T-helper 17 cell (primary cell): Measurements from ENCODE around the gene ZNF672. TPM values are rescaled to one million over a fixed set of nuclear protein-coding genes. Genes with fewer than 3 reads are reported as not detected.
"Not testable (repeated sequence)": the region's sequence is repeated elsewhere in the genome, so short reads cannot be mapped to it uniquely, and the experiment has no call there.

Source experiments
- ATAC-seq: fragments of 150-1000 bp; cut with Tn5 transposase; 2 replicates; pipeline ENCODE4 v1.10.0; 2021; ENCODE audit warnings: mild to moderate bottlenecking, moderate library complexity
- DNase-seq, 3 donors: peaks; one replicate each; pipeline versions ENCODE4 v3.0.0 to v3.0.0-alpha.2; 2020 to 2021
- H3K9me3 ChIP-seq: one replicate; pipeline ENCODE4 v1.7.0; 2013; ENCODE audit warnings: low read length, mild to moderate bottlenecking; ENCODE audit not compliant: control insufficient read depth, poor library complexity, severe bottlenecking
- H3K27ac Mint-ChIP-seq: one replicate; pipeline ENCODE4 v1.8.0; 2022; ENCODE audit warnings: mild to moderate bottlenecking, moderate library complexity, mixed read lengths
- H3K27me3 Mint-ChIP-seq: one replicate; pipeline ENCODE4 v1.8.0; 2022; ENCODE audit warnings: mixed read lengths
- H3K36me3 Mint-ChIP-seq: one replicate; pipeline ENCODE4 v1.8.0; 2022; ENCODE audit warnings: low read depth, mixed read lengths
- H3K4me1 Mint-ChIP-seq: one replicate; pipeline ENCODE4 v1.8.0; 2022; ENCODE audit warnings: mild to moderate bottlenecking, mixed read lengths
- H3K4me3 Mint-ChIP-seq: one replicate; pipeline ENCODE4 v1.8.0; 2022; ENCODE audit warnings: mild to moderate bottlenecking, moderate library complexity, mixed read lengths
- total RNA-seq, 4 donors: library from RNA in 2 of 4; stranded (reverse) in 2 of 4; gene quantifications; one replicate each; pipeline ENCODE4 v1.2.3 and lab custom pipeline; 2022 to 2026

The ZNF672 gene
- total RNA-seq, 2 donors from 2014 or later: 23.1 to 28.8 TPM

DNA sequence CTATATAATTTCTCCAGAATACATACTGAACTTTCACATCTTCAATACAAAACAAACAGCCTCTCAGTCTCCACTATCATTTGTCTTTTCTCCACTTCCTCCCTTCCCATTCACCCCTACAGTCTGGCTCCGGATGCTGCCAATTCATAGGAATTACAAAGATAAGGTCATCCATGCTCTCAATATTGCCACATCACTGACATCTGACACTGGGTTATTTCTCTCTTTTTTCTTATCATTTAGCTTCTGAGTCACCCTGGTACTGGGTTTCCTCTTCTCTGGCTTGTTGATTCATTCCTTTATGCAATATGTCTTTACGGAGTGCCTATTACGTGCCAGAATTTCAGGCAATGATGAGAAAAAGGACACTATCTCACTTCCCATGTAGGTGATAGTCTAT, 9.2 kb upstream of the ZNF672 start:
- H3K4me3 Mint-ChIP-seq: no peak overlapping the region
- H3K4me1 Mint-ChIP-seq: peaks cover 34% of the 10 kb centered on the region
- H3K27me3 Mint-ChIP-seq: peaks cover 6% of the 10 kb centered on the region
- no peaks in the 10 kb centered on the region for H3K9me3 ChIP-seq
- ATAC-seq (no peak), DNase-seq (no peak)
- peak overlapping the region; percentile 98 for H3K27ac Mint-ChIP-seq
- H3K36me3 Mint-ChIP-seq: peaks cover 4% of the 10 kb centered on the region

- H3K4me1 Mint-ChIP-seq: peaks cover 16% of the 10 kb centered on the region
- not testable (repeated sequence) for H3K27me3 Mint-ChIP-seq, ATAC-seq, H3K9me3 ChIP-seq, H3K4me3 Mint-ChIP-seq, H3K27ac Mint-ChIP-seq, DNase-seq, H3K36me3 Mint-ChIP-seq
Observed at GRCh38 chr1:248830718-248831017, 7.4 kb upstream of the ZNF672 start.

DNA sequence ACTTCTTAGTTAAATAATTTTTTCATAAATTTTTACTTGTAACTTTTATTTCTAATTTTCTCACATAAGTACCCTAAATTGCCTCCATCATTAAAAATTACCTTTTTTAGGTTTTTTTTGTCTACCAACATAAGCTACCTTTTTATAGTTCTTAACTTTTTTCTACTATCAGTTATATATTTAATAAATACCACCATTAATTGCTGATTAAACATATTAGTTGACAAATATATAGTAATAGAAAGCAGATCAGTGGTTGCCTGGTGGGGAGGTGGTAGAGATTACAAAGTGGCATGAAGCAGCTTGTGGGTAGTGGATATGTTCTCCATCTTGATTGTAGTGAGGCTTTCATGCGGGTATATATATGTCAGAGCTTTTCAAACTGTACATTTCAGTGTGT, 6.2 kb upstream of the ZNF672 start:
- no peak overlapping the region for H3K27ac Mint-ChIP-seq
- H3K27me3 Mint-ChIP-seq: peaks cover 6% of the 10 kb centered on the region

GRCh38 chr1:248834343-248834940, 3.6 kb upstream of the ZNF672 start:
- no peaks in the 10 kb centered on the region for H3K36me3 Mint-ChIP-seq
- no peaks in the 10 kb centered on the region for H3K9me3 ChIP-seq
- H3K4me1 Mint-ChIP-seq: peaks cover 6% of the 10 kb centered on the region
- DNase-seq (no peak), ATAC-seq (no peak)
- H3K27me3 Mint-ChIP-seq: peaks cover 6% of the 10 kb centered on the region
- no peak overlapping the region for H3K27ac Mint-ChIP-seq
- no peak overlapping the region for H3K4me3 Mint-ChIP-seq

More for the DNA sequence above, 6.2 kb upstream of the ZNF672 start:
- DNase-seq: no peak
- H3K9me3 ChIP-seq: no peaks in the 10 kb centered on the region
- H3K4me3 Mint-ChIP-seq: no peak overlapping the region
- no peak for ATAC-seq
- no peaks in the 10 kb centered on the region for H3K36me3 Mint-ChIP-seq
- peaks cover 8% of the 10 kb centered on the region for H3K4me1 Mint-ChIP-seq

DNA sequence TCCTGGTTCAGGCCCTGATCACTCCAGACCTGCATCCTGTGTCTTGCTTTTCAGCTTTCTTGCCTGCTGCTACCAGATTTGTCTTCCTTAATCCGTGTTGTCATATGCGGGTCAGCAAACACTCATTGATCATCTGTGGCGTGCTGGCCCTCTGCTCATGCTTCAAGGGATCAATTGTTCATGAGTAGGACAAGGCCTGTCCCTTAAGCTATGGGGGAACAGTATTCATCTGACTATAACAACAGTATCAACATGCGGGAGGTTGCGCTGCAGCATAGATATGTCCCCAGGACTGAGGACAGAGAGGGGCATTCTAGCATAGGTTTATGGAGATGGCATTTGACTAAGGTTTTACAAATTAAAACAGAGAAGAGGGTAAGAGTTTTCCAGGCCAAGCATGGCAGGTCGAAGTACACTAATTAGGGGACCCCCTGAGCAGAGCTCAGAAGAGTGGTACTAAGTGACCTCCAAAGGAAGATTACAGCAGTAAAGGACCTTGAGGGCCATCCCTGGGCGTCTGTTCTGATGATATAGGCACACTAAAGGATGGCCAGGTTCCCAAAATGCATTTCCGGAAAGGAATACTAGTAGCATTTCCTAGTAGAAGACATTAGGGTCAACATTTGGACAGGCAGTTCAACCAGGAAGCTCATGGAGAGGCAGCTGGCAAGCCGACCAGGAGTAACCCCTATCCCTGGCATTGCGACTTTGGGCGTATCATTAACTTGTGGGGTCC, 811 bp upstream of the ZNF672 start:
- Mint-ChIP-seq H3K27ac (no peak overlapping the region), H3K4me3 (no peak overlapping the region), H3K27me3 (peaks cover 6% of the 10 kb centered on the region), H3K36me3 (no peaks in the 10 kb centered on the region), H3K4me1 (peaks cover 15% of the 10 kb centered on the region)
- no peaks in the 10 kb centered on the region for H3K9me3 ChIP-seq
- no peak for DNase-seq
- no peak for ATAC-seq

DNA sequence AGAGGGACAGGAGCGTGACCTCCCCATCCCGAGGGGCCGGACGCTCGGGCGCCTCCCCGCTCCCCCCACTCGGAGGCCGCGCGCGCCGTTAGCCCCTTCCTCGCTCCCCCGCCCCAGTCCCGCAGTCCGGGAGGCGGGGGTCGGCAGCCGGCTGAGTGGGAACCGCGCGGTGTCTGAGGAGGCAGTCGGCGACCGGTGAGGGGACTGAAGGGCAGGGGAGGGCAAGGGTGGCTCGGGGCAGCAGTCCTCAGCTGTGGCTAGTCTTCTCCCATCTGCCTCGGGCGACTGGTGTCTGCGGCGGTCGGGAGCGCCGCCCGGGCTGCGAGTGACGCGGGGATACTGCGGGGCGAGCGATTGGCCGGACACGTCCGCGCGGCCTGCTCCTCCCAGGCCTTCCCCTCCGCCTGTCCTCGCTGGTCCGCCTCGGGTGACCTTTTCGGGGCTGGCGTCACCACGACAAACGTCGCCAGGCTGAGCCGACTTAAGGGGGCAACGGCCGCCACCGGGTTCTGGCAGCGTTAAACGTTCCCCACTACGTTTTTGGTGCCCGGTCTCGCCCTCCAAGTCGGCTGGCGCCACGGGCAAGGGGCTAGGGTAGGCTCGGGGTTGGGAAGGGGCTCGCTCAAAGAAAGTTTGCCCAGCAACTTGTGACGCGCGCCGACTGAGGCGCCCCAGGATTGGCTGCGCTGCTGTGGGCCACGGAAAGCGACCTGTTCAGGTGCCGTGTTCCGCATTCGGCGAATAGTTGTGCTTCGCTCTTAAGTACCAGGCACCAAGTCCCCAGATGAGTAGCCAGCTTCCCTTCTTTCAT, 538 bp downstream of the ZNF672 start:
- Mint-ChIP-seq H3K4me1 (peaks cover 19% of the 10 kb centered on the region), H3K4me3 (no peak overlapping the region), H3K27me3 (peaks cover 3% of the 10 kb centered on the region), H3K27ac (peak overlapping the region; percentile 89), H3K36me3 (no peaks in the 10 kb centered on the region)
- ATAC-seq (peak; percentile 72), DNase-seq (peak; percentile 76 to 81 (median 81))
- no peaks in the 10 kb centered on the region for H3K9me3 ChIP-seq

DNA sequence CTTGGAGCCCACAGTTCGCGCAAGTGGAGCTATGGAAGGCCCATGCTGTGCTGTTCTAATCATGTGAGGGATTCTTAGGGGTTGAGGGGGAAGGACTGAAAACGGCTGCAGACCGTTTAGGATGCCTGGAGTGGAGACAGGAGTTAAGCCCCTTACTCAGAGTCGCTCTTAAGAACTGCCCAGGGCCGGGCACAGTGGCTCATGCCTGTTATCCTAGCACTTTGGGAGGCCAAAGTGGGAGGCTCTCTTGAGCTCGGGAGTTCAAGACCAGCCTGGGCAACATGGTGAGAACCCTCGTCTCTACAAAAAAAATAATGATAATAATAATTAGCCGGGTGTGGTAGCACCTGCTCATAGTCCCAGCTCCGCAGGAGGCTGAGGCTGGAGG, 1.1 kb downstream of the ZNF672 start:
- Mint-ChIP-seq H3K27ac (peak overlapping the region; percentile 89), H3K27me3 (no peaks in the 10 kb centered on the region), H3K4me3 (no peak overlapping the region), H3K4me1 (peaks cover 19% of the 10 kb centered on the region), H3K36me3 (no peaks in the 10 kb centered on the region)
- no peak for ATAC-seq
- no peaks in the 10 kb centered on the region for H3K9me3 ChIP-seq
- no peak for DNase-seq

DNA sequence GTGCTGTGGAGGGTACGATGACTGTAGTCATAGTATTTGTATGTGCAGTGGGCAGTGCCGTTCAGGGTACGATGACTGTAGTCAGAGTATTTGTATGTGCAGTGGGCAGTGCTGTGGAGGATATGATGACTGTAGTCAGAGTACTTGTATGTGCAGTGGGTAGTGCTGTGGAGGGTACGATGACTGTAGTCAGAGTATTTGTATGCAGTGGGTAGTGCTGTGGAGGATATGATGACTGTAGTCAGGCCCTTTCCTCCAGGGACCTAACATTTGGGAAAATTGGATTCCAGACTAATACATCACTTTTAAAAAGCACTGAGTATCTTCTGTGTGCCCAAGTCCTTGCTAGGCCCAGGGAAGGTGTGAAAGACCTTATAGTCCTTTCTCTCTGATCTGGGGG, 2.9 kb downstream of the ZNF672 start:
- Mint-ChIP-seq H3K27me3 (no peaks in the 10 kb centered on the region), H3K4me1 (peaks cover 19% of the 10 kb centered on the region), H3K27ac (no peak overlapping the region), H3K36me3 (peaks cover 2% of the 10 kb centered on the region), H3K4me3 (no peak overlapping the region)
- DNase-seq (no peak), ATAC-seq (no peak)
- no peaks in the 10 kb centered on the region for H3K9me3 ChIP-seq

- no peak for ATAC-seq
- H3K9me3 ChIP-seq: no peaks in the 10 kb centered on the region
- H3K4me3 Mint-ChIP-seq: no peak overlapping the region
- H3K36me3 Mint-ChIP-seq: peaks cover 2% of the 10 kb centered on the region
- DNase-seq: peak in 1 of 3 donors; percentile 39
- H3K27me3 Mint-ChIP-seq: no peaks in the 10 kb centered on the region
- H3K27ac Mint-ChIP-seq: peak overlapping the region; percentile 60
- peaks cover 19% of the 10 kb centered on the region for H3K4me1 Mint-ChIP-seq
Observed at GRCh38 chr1:248841702-248842395, 3.8 kb downstream of the ZNF672 start.

DNA sequence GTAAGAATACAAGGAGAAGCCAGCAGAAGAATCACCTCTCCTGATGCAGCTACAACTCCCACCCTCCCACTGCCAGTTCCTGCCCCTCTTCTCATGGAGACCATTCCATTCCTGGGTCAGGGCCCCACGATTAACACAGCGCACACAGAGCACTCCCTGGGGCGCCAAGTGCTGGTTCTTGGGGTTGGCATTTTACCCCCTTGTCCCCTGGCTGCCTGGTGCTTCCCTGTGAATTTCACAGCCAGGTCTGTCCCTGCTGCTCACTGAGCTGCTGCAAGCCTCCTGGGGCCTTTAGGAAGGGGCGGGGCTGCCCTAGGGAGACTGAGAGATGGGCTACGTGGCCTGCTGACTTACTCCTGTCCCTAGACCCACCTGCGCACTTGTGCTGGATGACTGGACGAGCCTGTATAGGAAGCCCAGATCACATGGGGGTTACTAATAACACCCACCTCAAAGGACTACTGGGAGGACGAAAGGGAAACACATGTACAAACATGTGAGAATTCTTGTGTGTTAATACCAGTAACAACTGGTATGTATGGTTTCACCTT, 4.8 kb downstream of the ZNF672 start:
- no peak overlapping the region for H3K27ac Mint-ChIP-seq
- H3K9me3 ChIP-seq: no peaks in the 10 kb centered on the region
- DNase-seq (no peak), ATAC-seq (no peak)
- peaks cover 2% of the 10 kb centered on the region for H3K36me3 Mint-ChIP-seq
- peaks cover 19% of the 10 kb centered on the region for H3K4me1 Mint-ChIP-seq
- H3K4me3 Mint-ChIP-seq: no peak overlapping the region
- H3K27me3 Mint-ChIP-seq: no peaks in the 10 kb centered on the region

- H3K4me1 Mint-ChIP-seq: peaks cover 19% of the 10 kb centered on the region
- no peak for ATAC-seq
- H3K9me3 ChIP-seq: no peaks in the 10 kb centered on the region
- no peaks in the 10 kb centered on the region for H3K27me3 Mint-ChIP-seq
- DNase-seq: no peak
- H3K27ac Mint-ChIP-seq: no peak overlapping the region
- peaks cover 4% of the 10 kb centered on the region for H3K36me3 Mint-ChIP-seq
- no peak overlapping the region for H3K4me3 Mint-ChIP-seq
Observed at GRCh38 chr1:248843687-248844086, 5.7 kb downstream of the ZNF672 start.

GRCh38 chr1:248844526-248844925, 6.5 kb downstream of the ZNF672 start:
- Mint-ChIP-seq H3K27ac (peak overlapping the region; percentile 34), H3K27me3 (no peaks in the 10 kb centered on the region), H3K4me1 (peaks cover 20% of the 10 kb centered on the region), H3K36me3 (peaks cover 7% of the 10 kb centered on the region), H3K4me3 (no peak overlapping the region)
- no peaks in the 10 kb centered on the region for H3K9me3 ChIP-seq
- DNase-seq (no peak), ATAC-seq (no peak)
